HFF-Myc (cell line): Measurements from ENCODE around the gene SCARF2.
"Not testable (repeated sequence)": the region's sequence is repeated elsewhere in the genome, so short reads cannot be mapped to it uniquely, and the experiment has no call there.

Experiments used
- DNase-seq: peaks from one replicate; pipeline ENCODE4 v3.0.0-alpha.2; 2011; ENCODE audit warnings: low read depth; ENCODE audit errors: extremely low read depth
- H3K4me3 ChIP-seq: replicated peaks from 2 replicates; pipeline ENCODE4 v1.5.1; 2011; ENCODE audit warnings: low read depth, mild to moderate bottlenecking, control low read depth, low read length
- CTCF ChIP-seq: IDR thresholded peaks from 2 replicates; pipeline ENCODE4 v1.5.1; 2012; ENCODE audit warnings: mild to moderate bottlenecking, low read depth, low read length, control low read depth; ENCODE audit errors: missing control alignments

Gene SCARF2

GRCh38 chr22:20475115-20475436, 37.5 kb upstream of the SCARF2 start:
- H3K4me3 ChIP-seq = no peak overlapping the region
- no peak for DNase-seq
- TF ChIP-seq CTCF = no peak

- no peak for TF ChIP-seq CTCF
- no peak overlapping the region for H3K4me3 ChIP-seq
- no peak for DNase-seq
Observed at GRCh38 chr22:20472629-20473442, 35.2 kb upstream of the SCARF2 start.

GRCh38 chr22:20471126-20471833, 33.7 kb upstream of the SCARF2 start:
- TF ChIP-seq CTCF = no peak
- no peak for DNase-seq
- H3K4me3 ChIP-seq = no peak overlapping the region

- DNase-seq, H3K4me3 ChIP-seq: not testable (repeated sequence)
Observed at GRCh38 chr22:20470525-20470924, 32.9 kb upstream of the SCARF2 start.

GRCh38 chr22:20469110-20469868, 31.7 kb upstream of the SCARF2 start:
- H3K4me3 ChIP-seq = no peak overlapping the region
- no peak for DNase-seq
- no peak for TF ChIP-seq CTCF

- no peak for TF ChIP-seq CTCF
- DNase-seq = no peak
- H3K4me3 ChIP-seq = no peak overlapping the region
Observed at GRCh38 chr22:20466659-20467379, 29.2 kb upstream of the SCARF2 start.
